HepG2 (cell line): ENCODE results near the gene RBP3. TPM values are rescaled to one million over a fixed set of nuclear protein-coding genes. Genes with fewer than 3 reads are reported as not detected.

Experiments
- ATAC-seq: fragments of 200-7000 bp; cut with Tn5 transposase; 3 replicates; pipeline ENCODE4 v1.9.1; 2020; ENCODE audit warnings: mild to moderate bottlenecking, moderate library complexity
- BruUV-seq: library from RNA; stranded (reverse); fragments of 400-500 nt; replicated peaks from 2 replicates; lab custom pipeline; 2021; lab: Mats Ljungman, UMichigan
- CTCF ChIA-PET: fragments of 300-600 bp; formaldehyde crosslinking; extraction: SDS; loops from one replicate; lab custom pipeline; 2021; ENCODE audit warnings: low total read pairs, inconsistent platforms, low intra/inter-chr PET ratio; lab: Yijun Ruan, JAX
- POLR2A ChIA-PET: fragments of 350-600 bp; sonication (Branson Sonifier 250); formaldehyde crosslinking; loops from one replicate; lab custom pipeline; 2020; ENCODE audit warnings: antibody characterized with exemption, inconsistent platforms; lab: Yijun Ruan, JAX
- DNase-seq: peaks from one replicate; pipeline ENCODE4 v3.0.0-alpha.2; 2015; ENCODE audit warnings: low spot score
- FAIRE-seq: peaks from 3 replicates; lab custom pipeline; 2011; peaks lifted over from hg19 to GRCh38; lab: Jason Lieb, UNC
- H2AFZ ChIP-seq: one replicate; pipeline ENCODE4 v1.6.1; 2011; ENCODE audit warnings: low read length, inconsistent platforms
- H3K27ac ChIP-seq: fragments of 300-600 bp; 3 replicates; pipeline ENCODE4 v1.8.0; 2011; ENCODE audit warnings: mixed run types, mild to moderate bottlenecking, mixed read lengths, low read length, inconsistent platforms; ENCODE audit not compliant: insufficient read depth; ENCODE audit errors: extremely low read length
- H3K27me3 ChIP-seq, 2 experiments: fragments of 200-600 bp in 1 of 2; 2 replicates in 1 of 2; 3 replicates in 1 of 2; pipeline versions ENCODE4 v1.6.0 to v1.8.0; 2011; ENCODE audit warnings: low read length in 2 of 2, mild to moderate bottlenecking in 2 of 2, moderate library complexity in 2 of 2, inconsistent platforms in 1 of 2; ENCODE audit not compliant: insufficient read depth in 2 of 2, control insufficient read depth in 1 of 2
- H3K36me3 ChIP-seq, 2 experiments: fragments of 200-600 bp in 1 of 2; replicated peaks in 1 of 2; 2 replicates in 1 of 2; 3 replicates in 1 of 2; pipeline versions ENCODE4 v1.5.1 to v1.8.0; 2011; ENCODE audit warnings: low read length in 2 of 2, inconsistent platforms in 1 of 2; ENCODE audit not compliant: insufficient read depth in 2 of 2, control insufficient read depth in 1 of 2
- H3K4me1 ChIP-seq: 2 replicates; pipeline ENCODE4 v1.5.1; 2012; ENCODE audit warnings: low read length, inconsistent platforms; ENCODE audit not compliant: insufficient read depth
- H3K4me2 ChIP-seq: 2 replicates; pipeline ENCODE4 v1.6.0; 2011; ENCODE audit warnings: low read depth, low read length, inconsistent platforms
- H3K4me3 ChIP-seq, 3 experiments: fragments of 200-600 bp in 1 of 3; sonication (generic), shearing (Covaris generic) in 1 of 3; replicated peaks in 1 of 3; 2 replicates each; pipeline ENCODE4 v1.5.1; 2011 to 2016; ENCODE audit warnings: low read length in 3 of 3, inconsistent platforms in 2 of 3, low read depth in 2 of 3, mild to moderate bottlenecking in 2 of 3, control low read depth in 1 of 3, mixed read lengths in 1 of 3; ENCODE audit not compliant: insufficient read depth in 1 of 3
- H3K79me2 ChIP-seq: one replicate; pipeline ENCODE4 v1.6.1; 2011; ENCODE audit warnings: low read length, inconsistent platforms; ENCODE audit not compliant: insufficient read depth
- H3K9ac ChIP-seq: 2 replicates; pipeline ENCODE4 v1.6.0; 2011; ENCODE audit warnings: mild to moderate bottlenecking, low read depth, low read length, inconsistent platforms; ENCODE audit not compliant: insufficient read depth
- H3K9me3 ChIP-seq: 2 replicates; pipeline ENCODE4 v1.5.1; 2012; ENCODE audit warnings: mild to moderate bottlenecking, low read length
- H4K20me1 ChIP-seq: 2 replicates; pipeline ENCODE4 v1.6.0; 2011; ENCODE audit warnings: inconsistent platforms, mild to moderate bottlenecking, low read length, moderate library complexity; ENCODE audit not compliant: insufficient read depth
- MIER2 ChIP-seq: IDR thresholded peaks from 2 replicates; pipeline ENCODE4 v1.6.1; 2016; ENCODE audit warnings: missing biosample characterization, missing genetic modification reagents
- RBM39 ChIP-seq: fragments of 200-400 bp; formaldehyde crosslinking; IDR thresholded peaks from one replicate; pipeline ENCODE4 v1.6.1; 2018; ENCODE audit warnings: antibody characterized with exemption, mild to moderate bottlenecking, low read depth, low read length; ENCODE audit not compliant: poor library complexity, severe bottlenecking
- XBP1 ChIP-seq: sonication (generic); formaldehyde crosslinking; IDR thresholded peaks from 2 replicates; pipeline ENCODE4 v1.5.0; 2020; ENCODE audit warnings: missing genetic modification reagents
- ZEB1 ChIP-seq: IDR thresholded peaks from 2 replicates; pipeline ENCODE4 v1.6.1; 2012; ENCODE audit warnings: mild to moderate bottlenecking, low read depth, inconsistent platforms; ENCODE audit not compliant: insufficient replicate concordance
- ZNF510 ChIP-seq: sonication (generic); formaldehyde crosslinking; IDR thresholded peaks from 2 replicates; pipeline ENCODE4 v1.4.0; 2020; ENCODE audit warnings: low read depth, mild to moderate bottlenecking, missing genetic modification reagents
- ZNF543 ChIP-seq: sonication (generic); formaldehyde crosslinking; IDR thresholded peaks from 2 replicates; pipeline ENCODE4 v1.4.0; 2020; ENCODE audit warnings: mild to moderate bottlenecking, missing genetic modification reagents
- ZNF615 ChIP-seq: sonication (generic); formaldehyde crosslinking; IDR thresholded peaks from 2 replicates; pipeline ENCODE4 v1.5.0; 2020; ENCODE audit warnings: mild to moderate bottlenecking, missing genetic modification reagents, borderline replicate concordance
- ZNF772 ChIP-seq: sonication (generic); formaldehyde crosslinking; IDR thresholded peaks from 2 replicates; pipeline ENCODE4 v1.5.0; 2020; ENCODE audit warnings: mild to moderate bottlenecking, missing genetic modification reagents
- ZNF782 ChIP-seq: sonication (generic); formaldehyde crosslinking; IDR thresholded peaks from 2 replicates; pipeline ENCODE4 v1.4.0; 2020; ENCODE audit warnings: missing genetic modification reagents, mild to moderate bottlenecking, borderline replicate concordance
- WGBS: methylation state at CpG from one replicate; pipeline ENCODE4 v1.1.6; 2017; ENCODE audit warnings: low lambda C conversion rate; 5-methylcytosine and 5-hydroxymethylcytosine counted together
- in situ Hi-C: cut with HindIII; loops from 2 replicates; pipeline ENCODE4 v1.10.0; 2017; ENCODE audit warnings: low pct_unique_long_range_greater_than_20kb; ENCODE audit not compliant: extremely low pct_ligation_motif_present
- intact Hi-C: fragments of 100-400 bp; cut with micrococcal nuclease; formaldehyde crosslinking; loops from one replicate; pipeline ENCODE4 v1.10.0; 2022; ENCODE audit not compliant: unreplicated experiment
- polyA plus RNA-seq, 8 experiments: library from polyadenylated mRNA; depleted of rRNA in 3 of 8; stranded (reverse) in 7 of 8; unstranded in 1 of 8; fragments of >200 nt; fragmentation: Illumina TruSeq in 4 of 8; extraction: Trizol in 4 of 8; gene quantifications; 2 replicates each; pipeline versions ENCODE4 v1.2.1 to v1.2.3, GENCODE V29; 2011 to 2016; ENCODE audit warnings: low read depth in 4 of 8, missing spikeins in 1 of 8, mixed read lengths in 1 of 8; ENCODE audit not compliant: insufficient read depth in 1 of 8
- total RNA-seq, 5 experiments: library from RNA; depleted of rRNA; stranded (reverse); fragments of >200 nt; fragmentation: Illumina TruSeq; extraction: Trizol; gene quantifications; 2 replicates each; pipeline ENCODE4 v1.2.3, GENCODE V29; 2016; ENCODE audit warnings: low read depth in 1 of 5
- TF ChIP-seq, protein P1 (sequence below): sonication (generic); formaldehyde crosslinking; IDR thresholded peaks from 2 replicates; pipeline ENCODE4 v1.4.0; 2020; ENCODE audit warnings: missing genetic modification reagents
- TF ChIP-seq, protein P2 (sequence below): sonication (generic); formaldehyde crosslinking; IDR thresholded peaks from 2 replicates; pipeline ENCODE4 v1.4.0; 2020; ENCODE audit warnings: missing genetic modification reagents
- TF ChIP-seq, protein P3 (sequence below): sonication (generic); formaldehyde crosslinking; IDR thresholded peaks from 2 replicates; pipeline ENCODE4 v1.8.0; 2022; ENCODE audit warnings: mild to moderate bottlenecking, missing genetic modification reagents, moderate library complexity
- TF ChIP-seq, protein P4 (sequence below): IDR thresholded peaks from 2 replicates; pipeline ENCODE4 v1.6.1; 2018; ENCODE audit warnings: missing genetic modification reagents, mild to moderate bottlenecking, missing compliant biosample characterization
- TF ChIP-seq, protein P5 (sequence below): sonication (generic); formaldehyde crosslinking; IDR thresholded peaks from 2 replicates; pipeline ENCODE4 v1.5.0; 2020; ENCODE audit warnings: missing genetic modification reagents
- TF ChIP-seq, protein P6 (sequence below): sonication (generic); formaldehyde crosslinking; conservative IDR thresholded peaks from 2 replicates; pipeline ENCODE4 v1.8.1; 2023; ENCODE audit warnings: missing genetic modification reagents

Gene RBP3
- total and polyA plus RNA-seq, 2 of the 13 experiments (the other 11 are each of a cell fraction or from before 2014, with no cell fraction given), result not detected

DNA sequence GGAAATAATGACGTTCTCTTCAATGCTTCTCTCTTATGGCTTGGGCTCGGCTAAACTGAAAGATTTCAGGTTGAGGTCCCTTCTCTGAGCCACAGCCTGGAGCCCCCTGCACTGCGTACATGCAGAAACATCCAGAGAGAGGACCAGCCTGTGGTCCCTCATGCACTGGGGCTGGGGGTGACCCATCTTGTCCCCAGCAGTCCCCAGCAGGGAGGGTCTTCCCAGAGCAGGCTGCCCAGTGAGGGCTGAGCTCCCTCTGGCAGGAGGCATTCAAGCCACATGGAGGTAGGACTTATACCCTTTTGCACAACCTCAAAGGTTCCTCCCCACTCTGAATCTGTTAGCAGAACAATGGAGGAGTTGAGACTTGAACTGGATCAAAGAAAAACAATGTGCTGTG lies 40.8 kb upstream of the RBP3 start:
- peaks cover 3 to 15% of the 10 kb centered on the region in 2 experiments; a peak in 3 of 5 replicates for H3K27me3 ChIP-seq
- BruUV-seq, result no TSS peak
- no peak overlapping the region for H3K9ac ChIP-seq
- CTCF ChIA-PET, result no interaction called here
- FAIRE-seq, result no peak
- H3K36me3 ChIP-seq, result no peaks in the 10 kb centered on the region
- no peak overlapping the region for H3K4me2 ChIP-seq
- H3K9me3 ChIP-seq, result no peaks in the 10 kb centered on the region
- TF ChIP-seq, protein P1, sequence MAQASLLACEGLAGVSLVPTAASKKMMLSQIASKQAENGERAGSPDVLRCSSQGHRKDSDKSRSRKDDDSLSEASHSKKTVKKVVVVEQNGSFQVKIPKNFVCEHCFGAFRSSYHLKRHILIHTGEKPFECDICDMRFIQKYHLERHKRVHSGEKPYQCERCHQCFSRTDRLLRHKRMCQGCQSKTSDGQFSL (CRISPR knock-in tag), result no peak
- no peak for TF ChIP-seq ZNF772 (CRISPR knock-in tag)
- TF ChIP-seq, protein P2, sequence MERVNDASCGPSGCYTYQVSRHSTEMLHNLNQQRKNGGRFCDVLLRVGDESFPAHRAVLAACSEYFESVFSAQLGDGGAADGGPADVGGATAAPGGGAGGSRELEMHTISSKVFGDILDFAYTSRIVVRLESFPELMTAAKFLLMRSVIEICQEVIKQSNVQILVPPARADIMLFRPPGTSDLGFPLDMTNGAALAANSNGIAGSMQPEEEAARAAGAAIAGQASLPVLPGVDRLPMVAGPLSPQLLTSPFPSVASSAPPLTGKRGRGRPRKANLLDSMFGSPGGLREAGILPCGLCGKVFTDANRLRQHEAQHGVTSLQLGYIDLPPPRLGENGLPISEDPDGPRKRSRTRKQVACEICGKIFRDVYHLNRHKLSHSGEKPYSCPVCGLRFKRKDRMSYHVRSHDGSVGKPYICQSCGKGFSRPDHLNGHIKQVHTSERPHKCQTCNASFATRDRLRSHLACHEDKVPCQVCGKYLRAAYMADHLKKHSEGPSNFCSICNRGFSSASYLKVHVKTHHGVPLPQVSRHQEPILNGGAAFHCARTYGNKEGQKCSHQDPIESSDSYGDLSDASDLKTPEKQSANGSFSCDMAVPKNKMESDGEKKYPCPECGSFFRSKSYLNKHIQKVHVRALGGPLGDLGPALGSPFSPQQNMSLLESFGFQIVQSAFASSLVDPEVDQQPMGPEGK (CRISPR knock-in tag), result no peak
- TF ChIP-seq ZNF510 (CRISPR knock-in tag), result no peak
- no peak for TF ChIP-seq ZNF543 (CRISPR knock-in tag)
- TF ChIP-seq RBM39, result no peak
- TF ChIP-seq, protein P3, sequence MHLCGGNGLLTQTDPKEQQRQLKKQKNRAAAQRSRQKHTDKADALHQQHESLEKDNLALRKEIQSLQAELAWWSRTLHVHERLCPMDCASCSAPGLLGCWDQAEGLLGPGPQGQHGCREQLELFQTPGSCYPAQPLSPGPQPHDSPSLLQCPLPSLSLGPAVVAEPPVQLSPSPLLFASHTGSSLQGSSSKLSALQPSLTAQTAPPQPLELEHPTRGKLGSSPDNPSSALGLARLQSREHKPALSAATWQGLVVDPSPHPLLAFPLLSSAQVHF (CRISPR knock-in tag), result no peak
- TF ChIP-seq MIER2 (CRISPR knock-in tag), result no peak
- TF ChIP-seq ZNF782 (CRISPR knock-in tag), result no peak
- no peak for TF ChIP-seq ZEB1
- TF ChIP-seq XBP1, result no peak
- TF ChIP-seq, protein P4, sequence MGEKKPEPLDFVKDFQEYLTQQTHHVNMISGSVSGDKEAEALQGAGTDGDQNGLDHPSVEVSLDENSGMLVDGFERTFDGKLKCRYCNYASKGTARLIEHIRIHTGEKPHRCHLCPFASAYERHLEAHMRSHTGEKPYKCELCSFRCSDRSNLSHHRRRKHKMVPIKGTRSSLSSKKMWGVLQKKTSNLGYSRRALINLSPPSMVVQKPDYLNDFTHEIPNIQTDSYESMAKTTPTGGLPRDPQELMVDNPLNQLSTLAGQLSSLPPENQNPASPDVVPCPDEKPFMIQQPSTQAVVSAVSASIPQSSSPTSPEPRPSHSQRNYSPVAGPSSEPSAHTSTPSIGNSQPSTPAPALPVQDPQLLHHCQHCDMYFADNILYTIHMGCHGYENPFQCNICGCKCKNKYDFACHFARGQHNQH (CRISPR knock-in tag), result no peak
- TF ChIP-seq, protein P5, sequence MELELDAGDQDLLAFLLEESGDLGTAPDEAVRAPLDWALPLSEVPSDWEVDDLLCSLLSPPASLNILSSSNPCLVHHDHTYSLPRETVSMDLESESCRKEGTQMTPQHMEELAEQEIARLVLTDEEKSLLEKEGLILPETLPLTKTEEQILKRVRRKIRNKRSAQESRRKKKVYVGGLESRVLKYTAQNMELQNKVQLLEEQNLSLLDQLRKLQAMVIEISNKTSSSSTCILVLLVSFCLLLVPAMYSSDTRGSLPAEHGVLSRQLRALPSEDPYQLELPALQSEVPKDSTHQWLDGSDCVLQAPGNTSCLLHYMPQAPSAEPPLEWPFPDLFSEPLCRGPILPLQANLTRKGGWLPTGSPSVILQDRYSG (CRISPR knock-in tag), result no peak
- no peak for TF ChIP-seq ZNF615 (CRISPR knock-in tag)
- TF ChIP-seq, protein P6, sequence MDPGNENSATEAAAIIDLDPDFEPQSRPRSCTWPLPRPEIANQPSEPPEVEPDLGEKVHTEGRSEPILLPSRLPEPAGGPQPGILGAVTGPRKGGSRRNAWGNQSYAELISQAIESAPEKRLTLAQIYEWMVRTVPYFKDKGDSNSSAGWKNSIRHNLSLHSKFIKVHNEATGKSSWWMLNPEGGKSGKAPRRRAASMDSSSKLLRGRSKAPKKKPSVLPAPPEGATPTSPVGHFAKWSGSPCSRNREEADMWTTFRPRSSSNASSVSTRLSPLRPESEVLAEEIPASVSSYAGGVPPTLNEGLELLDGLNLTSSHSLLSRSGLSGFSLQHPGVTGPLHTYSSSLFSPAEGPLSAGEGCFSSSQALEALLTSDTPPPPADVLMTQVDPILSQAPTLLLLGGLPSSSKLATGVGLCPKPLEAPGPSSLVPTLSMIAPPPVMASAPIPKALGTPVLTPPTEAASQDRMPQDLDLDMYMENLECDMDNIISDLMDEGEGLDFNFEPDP (CRISPR knock-in tag), result no peak
- H3K79me2 ChIP-seq, result no peaks in the 10 kb centered on the region
- 0% methylated on average over 2 of the region's 3 CpGs for WGBS
- no peak overlapping the region for H3K27ac ChIP-seq
- H4K20me1 ChIP-seq, result no peaks in the 10 kb centered on the region
- H2AFZ ChIP-seq, result no peak overlapping the region
- no peaks in the 10 kb centered on the region for H3K4me1 ChIP-seq
- DNase-seq, result no peak
- POLR2A ChIA-PET, result no interaction called here
- in situ Hi-C loops (loop anchor here (10.0 kb wide), 1 partner anchor 283 kb away; no protein-coding TSS in a partner anchor), intact Hi-C loops (no loop called here)
- H3K4me3 ChIP-seq, result no peak overlapping the region
- ATAC-seq, result no peak
